ENCODE measurements around the gene CHRNB2. TPM values are rescaled to one million over a fixed set of nuclear protein-coding genes. Genes with fewer than 3 reads are reported as not detected.

CHRNB2 gene
- total RNA-seq, 1 experiment from 2014 or later, result 0.21 TPM

DNA sequence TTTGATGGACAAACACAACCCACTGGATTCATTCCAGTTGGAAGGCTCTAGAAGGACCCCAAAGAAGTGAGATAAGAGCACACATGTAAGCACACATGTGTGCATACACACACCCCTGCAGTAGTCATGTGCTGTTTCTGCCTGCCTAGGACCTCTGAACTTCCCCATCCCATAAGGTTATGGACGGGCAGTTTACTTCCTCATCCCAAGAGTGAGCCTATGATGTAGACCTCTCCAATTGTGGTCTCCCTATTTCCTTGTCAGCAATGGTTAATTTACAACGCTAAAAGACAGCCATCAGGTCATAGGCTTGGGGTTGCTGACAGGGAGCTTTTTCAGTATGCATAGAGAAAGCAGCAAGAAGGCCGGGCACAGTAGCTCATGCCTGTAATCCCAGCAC, 55.8 kb downstream of the CHRNB2 start:
- POLR2A ChIA-PET, result no interaction called here
- no peak for ATAC-seq
- H3K9me3 ChIP-seq (ENCODE audit: control insufficient read depth, insufficient read depth, low read depth, low read length), result no peaks in the 10 kb centered on the region; the same call in 1 of the 2 replicates

DNA sequence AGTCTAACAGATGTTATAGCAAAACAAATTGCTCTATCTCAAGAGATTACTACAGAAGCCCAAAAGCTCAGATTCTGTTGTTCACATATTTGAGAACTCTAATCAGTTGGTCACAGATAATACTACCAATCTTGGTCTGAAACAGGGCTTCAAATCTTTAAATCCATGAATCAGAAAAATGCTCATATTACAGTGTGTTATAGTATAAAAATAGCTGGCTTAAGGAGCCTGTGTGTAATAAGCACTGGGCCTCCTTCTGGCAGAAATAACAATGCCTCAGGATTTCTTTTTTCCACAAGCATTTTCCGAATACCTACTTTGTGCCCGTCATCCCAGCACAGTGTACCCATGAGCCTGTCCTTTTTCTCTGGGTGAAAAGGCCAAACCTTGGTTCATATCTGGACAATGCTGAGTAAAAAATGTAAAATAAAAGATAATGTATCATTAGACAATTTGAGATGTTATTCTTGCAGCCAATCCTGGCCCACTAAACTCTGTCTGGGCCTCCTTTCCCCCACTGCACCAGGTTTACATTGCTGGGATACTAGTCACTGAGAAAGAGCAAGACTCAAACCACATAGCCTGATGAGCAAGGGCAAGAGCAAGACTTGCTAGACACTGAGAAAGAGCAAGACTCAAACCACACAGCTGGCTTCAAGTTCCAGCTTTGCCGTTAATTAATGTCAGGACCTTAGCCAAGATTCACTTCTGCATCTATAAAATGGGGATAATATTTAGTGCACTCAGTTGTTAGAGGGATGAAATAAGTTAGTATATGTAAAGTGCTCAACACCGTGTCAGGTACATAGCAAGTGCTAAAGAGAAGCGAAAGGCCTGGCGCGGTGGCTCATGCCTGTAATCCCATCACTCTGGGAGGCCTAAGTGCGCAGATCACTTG, 57.4 kb downstream of the CHRNB2 start:
- DNase-seq (ENCODE audit: low read depth, low spot score) (no peak), ATAC-seq (no peak)
- peaks cover 5% of the 10 kb centered on the region for H3K36me3 ChIP-seq (ENCODE audit: control insufficient read depth, insufficient read depth, low read length)
- intact Hi-C loops (cut with micrococcal nuclease; ENCODE audit: unreplicated experiment), result no loop called here
- peaks cover 14% of the 10 kb centered on the region; the same call in 1 of the 2 replicates for H3K4me1 ChIP-seq (ENCODE audit: control insufficient read depth, insufficient read depth, low read length)
- no peak overlapping the region for H3K27ac ChIP-seq (ENCODE audit: low read length)
- no peaks in the 10 kb centered on the region for H3K27me3 ChIP-seq (ENCODE audit: control insufficient read depth, insufficient read depth, low read length)
- POLR2A ChIA-PET, result no interaction called here
- CTCF ChIA-PET, result no interaction called here
- TF ChIP-seq, protein P1, sequence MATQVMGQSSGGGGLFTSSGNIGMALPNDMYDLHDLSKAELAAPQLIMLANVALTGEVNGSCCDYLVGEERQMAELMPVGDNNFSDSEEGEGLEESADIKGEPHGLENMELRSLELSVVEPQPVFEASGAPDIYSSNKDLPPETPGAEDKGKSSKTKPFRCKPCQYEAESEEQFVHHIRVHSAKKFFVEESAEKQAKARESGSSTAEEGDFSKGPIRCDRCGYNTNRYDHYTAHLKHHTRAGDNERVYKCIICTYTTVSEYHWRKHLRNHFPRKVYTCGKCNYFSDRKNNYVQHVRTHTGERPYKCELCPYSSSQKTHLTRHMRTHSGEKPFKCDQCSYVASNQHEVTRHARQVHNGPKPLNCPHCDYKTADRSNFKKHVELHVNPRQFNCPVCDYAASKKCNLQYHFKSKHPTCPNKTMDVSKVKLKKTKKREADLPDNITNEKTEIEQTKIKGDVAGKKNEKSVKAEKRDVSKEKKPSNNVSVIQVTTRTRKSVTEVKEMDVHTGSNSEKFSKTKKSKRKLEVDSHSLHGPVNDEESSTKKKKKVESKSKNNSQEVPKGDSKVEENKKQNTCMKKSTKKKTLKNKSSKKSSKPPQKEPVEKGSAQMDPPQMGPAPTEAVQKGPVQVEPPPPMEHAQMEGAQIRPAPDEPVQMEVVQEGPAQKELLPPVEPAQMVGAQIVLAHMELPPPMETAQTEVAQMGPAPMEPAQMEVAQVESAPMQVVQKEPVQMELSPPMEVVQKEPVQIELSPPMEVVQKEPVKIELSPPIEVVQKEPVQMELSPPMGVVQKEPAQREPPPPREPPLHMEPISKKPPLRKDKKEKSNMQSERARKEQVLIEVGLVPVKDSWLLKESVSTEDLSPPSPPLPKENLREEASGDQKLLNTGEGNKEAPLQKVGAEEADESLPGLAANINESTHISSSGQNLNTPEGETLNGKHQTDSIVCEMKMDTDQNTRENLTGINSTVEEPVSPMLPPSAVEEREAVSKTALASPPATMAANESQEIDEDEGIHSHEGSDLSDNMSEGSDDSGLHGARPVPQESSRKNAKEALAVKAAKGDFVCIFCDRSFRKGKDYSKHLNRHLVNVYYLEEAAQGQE (IDR thresholded peaks at IDR 0.05; ENCODE audit: insufficient read depth in 1 of 2, low read depth in 2 of 2, low read length in 1 of 2), result no peak
- no peak for TF ChIP-seq POLR2AphosphoS5 (IDR thresholded peaks at IDR 0.05; ENCODE audit: low read depth, low read length)
- TF ChIP-seq, protein P2, sequence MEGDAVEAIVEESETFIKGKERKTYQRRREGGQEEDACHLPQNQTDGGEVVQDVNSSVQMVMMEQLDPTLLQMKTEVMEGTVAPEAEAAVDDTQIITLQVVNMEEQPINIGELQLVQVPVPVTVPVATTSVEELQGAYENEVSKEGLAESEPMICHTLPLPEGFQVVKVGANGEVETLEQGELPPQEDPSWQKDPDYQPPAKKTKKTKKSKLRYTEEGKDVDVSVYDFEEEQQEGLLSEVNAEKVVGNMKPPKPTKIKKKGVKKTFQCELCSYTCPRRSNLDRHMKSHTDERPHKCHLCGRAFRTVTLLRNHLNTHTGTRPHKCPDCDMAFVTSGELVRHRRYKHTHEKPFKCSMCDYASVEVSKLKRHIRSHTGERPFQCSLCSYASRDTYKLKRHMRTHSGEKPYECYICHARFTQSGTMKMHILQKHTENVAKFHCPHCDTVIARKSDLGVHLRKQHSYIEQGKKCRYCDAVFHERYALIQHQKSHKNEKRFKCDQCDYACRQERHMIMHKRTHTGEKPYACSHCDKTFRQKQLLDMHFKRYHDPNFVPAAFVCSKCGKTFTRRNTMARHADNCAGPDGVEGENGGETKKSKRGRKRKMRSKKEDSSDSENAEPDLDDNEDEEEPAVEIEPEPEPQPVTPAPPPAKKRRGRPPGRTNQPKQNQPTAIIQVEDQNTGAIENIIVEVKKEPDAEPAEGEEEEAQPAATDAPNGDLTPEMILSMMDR (IDR thresholded peaks at IDR 0.05), result no peak
- no peak for TF ChIP-seq TCF7L2 (IDR thresholded peaks at IDR 0.05; ENCODE audit: low read depth, low read length)
- in situ Hi-C loops (cut with HindIII; ENCODE audit: low pct_unique_long_range_greater_than_20kb, low sequenced_read_pairs), result no loop called here
- BruUV-seq (replicated peaks), result no TSS peak
- no peak overlapping the region for H3K4me3 ChIP-seq (ENCODE audit: low read depth in 2 of 2, low read length in 2 of 2)
- peaks cover 12% of the 10 kb centered on the region; the same call in 1 of the 2 replicates for H3K9me3 ChIP-seq (ENCODE audit: control insufficient read depth, insufficient read depth, low read depth, low read length)

More for the DNA sequence above, 55.8 kb downstream of the CHRNB2 start:
- TF ChIP-seq, protein P2 (IDR thresholded peaks at IDR 0.05), result no peak
- TF ChIP-seq, protein P1 (IDR thresholded peaks at IDR 0.05; ENCODE audit: insufficient read depth in 1 of 2, low read depth in 2 of 2, low read length in 1 of 2), result no peak
- no peak for TF ChIP-seq TCF7L2 (IDR thresholded peaks at IDR 0.05; ENCODE audit: low read depth, low read length)
- no peak for TF ChIP-seq SIN3A (IDR thresholded peaks at IDR 0.05; ENCODE audit: borderline replicate concordance, insufficient read depth, low read depth, low read length)
- no peak for TF ChIP-seq POLR2AphosphoS5 (IDR thresholded peaks at IDR 0.05; ENCODE audit: low read depth, low read length)
- H3K4me3 ChIP-seq (ENCODE audit: low read depth in 2 of 2, low read length in 2 of 2), result no peak overlapping the region
- BruUV-seq (replicated peaks), result no TSS peak
- peaks cover 14% of the 10 kb centered on the region; the same call in 1 of the 2 replicates for H3K4me1 ChIP-seq (ENCODE audit: control insufficient read depth, insufficient read depth, low read length)
- no peak for DNase-seq (ENCODE audit: low read depth, low spot score)
- intact Hi-C loops (cut with micrococcal nuclease; ENCODE audit: unreplicated experiment) (no loop called here), in situ Hi-C loops (cut with HindIII; ENCODE audit: low pct_unique_long_range_greater_than_20kb, low sequenced_read_pairs) (no loop called here)
- peaks cover 5% of the 10 kb centered on the region for H3K36me3 ChIP-seq (ENCODE audit: control insufficient read depth, insufficient read depth, low read length)
- H3K27me3 ChIP-seq (ENCODE audit: control insufficient read depth, insufficient read depth, low read length), result no peaks in the 10 kb centered on the region
- no peak overlapping the region for H3K27ac ChIP-seq (ENCODE audit: low read length)
- CTCF ChIA-PET, result no interaction called here

Data from Panc1 (cell line).